ENCODE measurements around the gene ENPP3.

The ENPP3 gene

DNA sequence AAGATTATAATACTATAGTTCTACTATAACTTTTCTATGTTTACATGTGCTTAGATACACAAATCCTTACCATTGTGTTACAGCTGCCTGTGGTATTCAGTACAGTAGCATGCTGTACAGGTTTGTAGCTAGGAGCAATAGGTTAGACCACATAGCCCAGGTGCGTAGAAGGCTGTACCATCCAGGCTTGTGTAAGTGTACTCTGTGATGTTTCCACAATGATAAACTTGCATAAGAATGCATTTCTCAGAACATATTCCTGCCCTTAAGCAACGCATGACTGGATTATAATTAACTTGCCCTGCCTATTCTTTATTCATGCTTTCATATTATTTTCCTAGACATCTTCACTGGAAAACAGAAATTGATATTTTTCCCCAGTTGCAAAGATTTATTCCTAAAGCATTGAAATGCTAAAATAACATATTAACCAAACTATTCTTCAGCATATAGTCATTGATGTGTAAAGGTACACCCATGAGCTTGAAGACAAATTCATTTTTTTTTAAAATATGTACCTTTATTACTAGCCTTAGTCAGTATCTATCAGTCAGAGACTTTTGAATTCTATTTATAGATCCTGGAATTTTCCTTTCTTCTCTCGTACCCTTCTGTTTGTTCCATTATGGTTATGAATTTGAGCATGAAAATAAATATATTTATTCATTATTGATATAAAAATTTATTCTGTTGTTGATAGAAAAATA lies 80.9 kb downstream of the ENPP3 start:
- Histone ChIP-seq H3K27ac (ENCODE audit: low read depth, low read length) (no peak overlapping the region), H3F3A (ENCODE audit: control insufficient read depth, insufficient read depth) (no peaks in the 10 kb centered on the region), H3K36me3 (ENCODE audit: control insufficient read depth, low read length) (peaks cover 49% of the 10 kb centered on the region), H3K9me3 (ENCODE audit: control insufficient read depth, insufficient read depth, low read length) (no peaks in the 10 kb centered on the region), H3K4me3 (ENCODE audit: low read length) (no peak overlapping the region), H3K27me3 (ENCODE audit: control insufficient read depth, low read length) (no peaks in the 10 kb centered on the region), H3K79me2 (ENCODE audit: control insufficient read depth, low read length) (no peaks in the 10 kb centered on the region), H3K4me1 (ENCODE audit: control insufficient read depth, low read length) (no peaks in the 10 kb centered on the region), H3K9me2 (replicated peaks; ENCODE audit: control insufficient read depth, low read length) (no peaks in the 10 kb centered on the region), H4K20me1 (ENCODE audit: control insufficient read depth, insufficient read depth, low read depth, low read length) (no peaks in the 10 kb centered on the region), H3K4me2 (ENCODE audit: low read length) (no peak overlapping the region)
- no peak for TF ChIP-seq EZH2phosphoT487 (IDR thresholded peaks at IDR 0.05; ENCODE audit: borderline replicate concordance, low read length)
- TF ChIP-seq, protein P1, sequence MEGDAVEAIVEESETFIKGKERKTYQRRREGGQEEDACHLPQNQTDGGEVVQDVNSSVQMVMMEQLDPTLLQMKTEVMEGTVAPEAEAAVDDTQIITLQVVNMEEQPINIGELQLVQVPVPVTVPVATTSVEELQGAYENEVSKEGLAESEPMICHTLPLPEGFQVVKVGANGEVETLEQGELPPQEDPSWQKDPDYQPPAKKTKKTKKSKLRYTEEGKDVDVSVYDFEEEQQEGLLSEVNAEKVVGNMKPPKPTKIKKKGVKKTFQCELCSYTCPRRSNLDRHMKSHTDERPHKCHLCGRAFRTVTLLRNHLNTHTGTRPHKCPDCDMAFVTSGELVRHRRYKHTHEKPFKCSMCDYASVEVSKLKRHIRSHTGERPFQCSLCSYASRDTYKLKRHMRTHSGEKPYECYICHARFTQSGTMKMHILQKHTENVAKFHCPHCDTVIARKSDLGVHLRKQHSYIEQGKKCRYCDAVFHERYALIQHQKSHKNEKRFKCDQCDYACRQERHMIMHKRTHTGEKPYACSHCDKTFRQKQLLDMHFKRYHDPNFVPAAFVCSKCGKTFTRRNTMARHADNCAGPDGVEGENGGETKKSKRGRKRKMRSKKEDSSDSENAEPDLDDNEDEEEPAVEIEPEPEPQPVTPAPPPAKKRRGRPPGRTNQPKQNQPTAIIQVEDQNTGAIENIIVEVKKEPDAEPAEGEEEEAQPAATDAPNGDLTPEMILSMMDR (IDR thresholded peaks at IDR 0.05; ENCODE audit: low read depth, low read length, poor library complexity, severe bottlenecking), result no peak

DNA sequence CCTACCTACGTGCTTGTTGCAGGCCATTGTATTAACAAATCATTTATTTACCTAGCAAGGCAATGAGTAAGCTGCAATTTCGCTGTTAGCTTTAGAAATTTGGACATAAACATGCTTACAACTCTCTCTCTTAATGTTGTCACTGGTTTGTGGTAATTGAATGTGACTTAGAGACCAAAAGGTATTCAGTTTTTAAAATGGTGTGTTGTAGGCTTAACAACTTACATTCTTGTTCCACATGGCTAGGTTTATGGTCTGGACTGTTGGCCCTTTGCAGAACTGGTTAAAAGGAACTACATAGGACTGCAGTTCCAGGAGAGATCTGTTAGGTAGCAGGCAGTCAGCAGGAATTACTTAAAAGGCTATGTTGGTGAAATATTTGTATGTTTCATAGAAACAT lies 84.1 kb downstream of the ENPP3 start:
- Histone ChIP-seq H3K4me3 (ENCODE audit: low read length) (no peak overlapping the region), H3K9me3 (ENCODE audit: control insufficient read depth, insufficient read depth, low read length) (no peaks in the 10 kb centered on the region), H3K36me3 (ENCODE audit: control insufficient read depth, low read length) (peaks cover 74% of the 10 kb centered on the region), H3F3A (ENCODE audit: control insufficient read depth, insufficient read depth) (no peaks in the 10 kb centered on the region), H3K4me2 (ENCODE audit: low read length) (no peak overlapping the region), H4K20me1 (ENCODE audit: control insufficient read depth, insufficient read depth, low read depth, low read length) (no peaks in the 10 kb centered on the region), H3K9me2 (replicated peaks; ENCODE audit: control insufficient read depth, low read length) (no peaks in the 10 kb centered on the region), H3K27ac (ENCODE audit: low read depth, low read length) (no peak overlapping the region), H3K4me1 (ENCODE audit: control insufficient read depth, low read length) (no peaks in the 10 kb centered on the region), H3K27me3 (ENCODE audit: control insufficient read depth, low read length) (no peaks in the 10 kb centered on the region), H3K79me2 (ENCODE audit: control insufficient read depth, low read length) (no peaks in the 10 kb centered on the region)
- TF ChIP-seq EZH2phosphoT487 (IDR thresholded peaks at IDR 0.05; ENCODE audit: borderline replicate concordance, low read length), result no peak
- TF ChIP-seq, protein P1 (IDR thresholded peaks at IDR 0.05; ENCODE audit: low read depth, low read length, poor library complexity, severe bottlenecking), result no peak

GRCh38 chr6:131724114-131724513 lies 87.0 kb downstream of the ENPP3 start:
- H3K4me3 ChIP-seq (ENCODE audit: low read length), result no peak overlapping the region
- no peak overlapping the region for H3K4me2 ChIP-seq (ENCODE audit: low read length)
- H4K20me1 ChIP-seq (ENCODE audit: control insufficient read depth, insufficient read depth, low read depth, low read length), result no peaks in the 10 kb centered on the region
- no peaks in the 10 kb centered on the region for H3K9me3 ChIP-seq (ENCODE audit: control insufficient read depth, insufficient read depth, low read length)
- no peaks in the 10 kb centered on the region for H3K27me3 ChIP-seq (ENCODE audit: control insufficient read depth, low read length)
- no peaks in the 10 kb centered on the region for H3K4me1 ChIP-seq (ENCODE audit: control insufficient read depth, low read length)
- TF ChIP-seq EZH2phosphoT487 (IDR thresholded peaks at IDR 0.05; ENCODE audit: borderline replicate concordance, low read length), result no peak
- TF ChIP-seq, protein P1 (IDR thresholded peaks at IDR 0.05; ENCODE audit: low read depth, low read length, poor library complexity, severe bottlenecking), result no peak
- no peaks in the 10 kb centered on the region for H3F3A ChIP-seq (ENCODE audit: control insufficient read depth, insufficient read depth)
- H3K79me2 ChIP-seq (ENCODE audit: control insufficient read depth, low read length), result no peaks in the 10 kb centered on the region
- no peaks in the 10 kb centered on the region for H3K9me2 ChIP-seq (replicated peaks; ENCODE audit: control insufficient read depth, low read length)
- no peak overlapping the region for H3K27ac ChIP-seq (ENCODE audit: low read depth, low read length)
- peaks cover 91% of the 10 kb centered on the region for H3K36me3 ChIP-seq (ENCODE audit: control insufficient read depth, low read length)
